ENCODE measurements around the gene COBL.

- TF ChIP-seq CTCF (IDR thresholded peaks at IDR 0.05) (no peak), SIN3A (IDR thresholded peaks at IDR 0.05; ENCODE audit: borderline replicate concordance, insufficient read depth, low read depth, low read length) (no peak)
Measured at GRCh38 chr7:51121036-51121790, 195.4 kb downstream of the COBL start.
